ENCODE data around the gene ELOB. TPM values are rescaled to one million over a fixed set of nuclear protein-coding genes. Genes with fewer than 3 reads are reported as not detected.

Gene ELOB
- total RNA-seq, result 227 and 436 TPM in 2 replicates
- 124 and 165 TPM in 2 replicates for polyA plus RNA-seq
- 430 and 601 TPM in 2 replicates for polyA plus RNA-seq (2012)
- polyA minus RNA-seq (ENCODE audit: low replicate concordance), result 180 and 196 TPM in 2 replicates

GRCh38 chr16:2777231-2777902 is at the start of gene ELOB:
TSS of gene ELOB (minus strand) at chr16:2777280. CDS start at chr16:2777239, 41 bp downstream.
- peak within 1 kb of the TSS; percentile 99 for H3K4me2 ChIP-seq (ENCODE audit: extremely low read depth, insufficient read depth, low read length)
- DNase-seq (ENCODE audit: low read depth in 2 of 2), result peak; percentile 72 to 75
- H3K27ac ChIP-seq (ENCODE audit: insufficient read depth, low read length), result peak within 1 kb of the TSS; percentile 100
- no peaks in the 10 kb centered on the region for H3K9me3 ChIP-seq (ENCODE audit: control insufficient read depth, insufficient read depth, low read depth, low read length)
- H4K20me1 ChIP-seq (ENCODE audit: control insufficient read depth, extremely low read depth, insufficient read depth, low read length), result no peaks in the 10 kb centered on the region
- H3K36me3 ChIP-seq (ENCODE audit: control insufficient read depth, insufficient read depth, low read length), result peaks cover 7% of the 10 kb centered on the region
- TF ChIP-seq EZH2 (IDR thresholded peaks at IDR 0.05; ENCODE audit: low read length, missing control alignments) (no peak), CTCF (conservative IDR thresholded peaks at IDR 0.05 in 1 of 2, IDR thresholded peaks at IDR 0.05 in 1 of 2; ENCODE audit: low read depth in 1 of 2, low read length in 2 of 2) (no peak)
- H2AFZ ChIP-seq (ENCODE audit: low read length), result peak within 1 kb of the TSS; percentile 77
- H3K79me2 ChIP-seq (ENCODE audit: control insufficient read depth, insufficient read depth, low read length), result peaks cover 48% of the 10 kb centered on the region
- peak within 1 kb of the TSS; percentile 100 for H3K9ac ChIP-seq (ENCODE audit: insufficient read depth, low read length)
- peaks cover 10% of the 10 kb centered on the region for H3K4me1 ChIP-seq (ENCODE audit: control insufficient read depth, extremely low read depth, insufficient read depth, low read length)
- H3K4me3 ChIP-seq (replicated peaks in 1 of 4; ENCODE audit: control extremely low read depth in 1 of 4, insufficient read depth in 1 of 4, low read depth in 3 of 4, low read length in 4 of 4), result peak within 1 kb of the TSS; percentile 82 to 96 (median 90)
- H3K27me3 ChIP-seq (ENCODE audit: control insufficient read depth, insufficient read depth, low read length), result no peaks in the 10 kb centered on the region

- no peak overlapping the region for H3K9ac ChIP-seq (ENCODE audit: insufficient read depth, low read length)
- peaks cover 17% of the 10 kb centered on the region for H3K27me3 ChIP-seq (ENCODE audit: control insufficient read depth, insufficient read depth, low read length)
- no peaks in the 10 kb centered on the region for H4K20me1 ChIP-seq (ENCODE audit: control insufficient read depth, extremely low read depth, insufficient read depth, low read length)
- no peak overlapping the region for H3K4me2 ChIP-seq (ENCODE audit: extremely low read depth, insufficient read depth, low read length)
- H3K4me3 ChIP-seq (replicated peaks in 1 of 4; ENCODE audit: control extremely low read depth in 1 of 4, insufficient read depth in 1 of 4, low read depth in 3 of 4, low read length in 4 of 4), result no peak overlapping the region
- H3K27ac ChIP-seq (ENCODE audit: insufficient read depth, low read length), result no peak overlapping the region
- DNase-seq (ENCODE audit: low read depth in 2 of 2), result no peak
- H3K9me3 ChIP-seq (ENCODE audit: control insufficient read depth, insufficient read depth, low read depth, low read length), result no peaks in the 10 kb centered on the region
- H2AFZ ChIP-seq (ENCODE audit: low read length), result no peak overlapping the region
- no peaks in the 10 kb centered on the region for H3K79me2 ChIP-seq (ENCODE audit: control insufficient read depth, insufficient read depth, low read length)
- TF ChIP-seq EZH2 (IDR thresholded peaks at IDR 0.05; ENCODE audit: low read length, missing control alignments) (no peak), CTCF (conservative IDR thresholded peaks at IDR 0.05 in 1 of 2, IDR thresholded peaks at IDR 0.05 in 1 of 2; ENCODE audit: low read depth in 1 of 2, low read length in 2 of 2) (no peak)
- no peaks in the 10 kb centered on the region for H3K4me1 ChIP-seq (ENCODE audit: control insufficient read depth, extremely low read depth, insufficient read depth, low read length)
- no peaks in the 10 kb centered on the region for H3K36me3 ChIP-seq (ENCODE audit: control insufficient read depth, insufficient read depth, low read length)
Measured at GRCh38 chr16:2825906-2826305, 48.8 kb upstream of the ELOB start.

GRCh38 chr16:2825049-2825742 is 48.1 kb upstream of the ELOB start:
- H3K9me3 ChIP-seq (ENCODE audit: control insufficient read depth, insufficient read depth, low read depth, low read length), result no peaks in the 10 kb centered on the region
- no peak overlapping the region for H2AFZ ChIP-seq (ENCODE audit: low read length)
- TF ChIP-seq CTCF (conservative IDR thresholded peaks at IDR 0.05 in 1 of 2, IDR thresholded peaks at IDR 0.05 in 1 of 2; ENCODE audit: low read depth in 1 of 2, low read length in 2 of 2), result no peak
- no peak for TF ChIP-seq EZH2 (IDR thresholded peaks at IDR 0.05; ENCODE audit: low read length, missing control alignments)
- no peaks in the 10 kb centered on the region for H3K79me2 ChIP-seq (ENCODE audit: control insufficient read depth, insufficient read depth, low read length)
- peaks cover 17% of the 10 kb centered on the region for H3K27me3 ChIP-seq (ENCODE audit: control insufficient read depth, insufficient read depth, low read length)
- no peak overlapping the region for H3K4me2 ChIP-seq (ENCODE audit: extremely low read depth, insufficient read depth, low read length)
- no peaks in the 10 kb centered on the region for H3K36me3 ChIP-seq (ENCODE audit: control insufficient read depth, insufficient read depth, low read length)
- no peak overlapping the region for H3K27ac ChIP-seq (ENCODE audit: insufficient read depth, low read length)
- H3K4me1 ChIP-seq (ENCODE audit: control insufficient read depth, extremely low read depth, insufficient read depth, low read length), result no peaks in the 10 kb centered on the region
- no peak for DNase-seq (ENCODE audit: low read depth in 2 of 2)
- H4K20me1 ChIP-seq (ENCODE audit: control insufficient read depth, extremely low read depth, insufficient read depth, low read length), result no peaks in the 10 kb centered on the region
- H3K4me3 ChIP-seq (replicated peaks in 1 of 4; ENCODE audit: control extremely low read depth in 1 of 4, insufficient read depth in 1 of 4, low read depth in 3 of 4, low read length in 4 of 4), result no peak overlapping the region
- H3K9ac ChIP-seq (ENCODE audit: insufficient read depth, low read length), result no peak overlapping the region

Data from fibroblast of lung (primary cell).